ENCODE results near the gene TTN.
A peak's percentile ranks its signal among the peaks of the same experiment; 100 is the strongest.

TTN gene

GRCh38 chr2:178485356-178485755, 321.9 kb downstream of the TTN start:
- DNase-seq (ENCODE audit: low spot score): no peak

DNA sequence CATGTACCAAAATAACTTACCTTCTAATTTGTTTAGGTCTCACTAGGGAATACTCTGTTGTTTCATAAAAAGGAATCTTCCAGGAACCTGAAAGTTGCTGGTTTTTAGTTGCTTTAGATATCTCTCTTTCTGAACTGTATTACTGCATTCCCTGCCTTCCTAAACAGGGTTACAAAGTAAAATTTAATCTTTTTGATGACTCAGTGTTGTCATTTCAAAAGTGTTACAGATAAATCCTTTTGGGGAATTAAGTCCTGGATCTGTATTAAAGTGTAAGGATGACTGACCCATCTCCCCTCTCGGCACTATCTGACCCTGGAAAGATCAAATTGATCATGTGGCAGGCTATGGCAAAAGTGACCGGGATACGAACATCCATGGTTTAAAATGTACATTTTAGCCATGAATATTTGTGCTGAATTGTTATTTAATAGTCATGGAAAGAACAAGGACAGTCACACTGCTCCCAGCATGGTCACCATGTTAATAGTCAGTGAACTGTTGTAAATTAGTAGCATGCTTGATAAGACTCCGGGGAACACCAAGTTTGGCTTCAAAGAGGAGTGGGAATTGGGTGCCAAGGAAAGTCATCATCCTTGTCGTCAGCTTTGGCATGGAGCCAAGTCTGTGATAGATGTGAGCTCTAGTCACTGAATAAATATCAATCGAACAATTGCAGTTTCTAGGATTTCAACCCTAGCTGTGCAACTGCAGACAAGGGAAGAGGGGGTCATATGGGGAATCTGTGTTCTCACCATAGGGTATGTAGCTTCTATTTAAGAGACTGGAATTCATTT, 322.8 kb downstream of the TTN start:
- no peak for DNase-seq (ENCODE audit: low spot score)

DNA sequence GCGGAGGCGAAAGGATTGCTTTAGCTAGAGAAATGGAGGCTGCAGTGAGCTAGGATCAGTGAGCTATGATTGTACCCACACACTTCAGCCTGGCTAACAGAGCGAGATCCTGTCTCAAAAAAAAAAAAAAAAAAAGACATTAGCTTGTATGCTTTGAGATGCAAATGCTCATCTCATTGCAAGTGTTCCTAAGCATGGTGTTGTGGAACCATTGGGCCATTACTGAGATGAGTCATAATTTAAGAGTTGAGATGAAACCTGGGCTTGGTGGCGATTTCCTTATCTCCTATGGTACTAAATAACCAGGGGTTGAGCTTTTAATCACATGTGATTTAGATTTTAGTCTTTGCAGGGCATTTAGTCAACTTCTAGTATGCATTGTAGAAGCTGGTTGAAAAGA, 324.8 kb downstream of the TTN start:
- DNase-seq (ENCODE audit: low spot score): peak; percentile 6

DNA sequence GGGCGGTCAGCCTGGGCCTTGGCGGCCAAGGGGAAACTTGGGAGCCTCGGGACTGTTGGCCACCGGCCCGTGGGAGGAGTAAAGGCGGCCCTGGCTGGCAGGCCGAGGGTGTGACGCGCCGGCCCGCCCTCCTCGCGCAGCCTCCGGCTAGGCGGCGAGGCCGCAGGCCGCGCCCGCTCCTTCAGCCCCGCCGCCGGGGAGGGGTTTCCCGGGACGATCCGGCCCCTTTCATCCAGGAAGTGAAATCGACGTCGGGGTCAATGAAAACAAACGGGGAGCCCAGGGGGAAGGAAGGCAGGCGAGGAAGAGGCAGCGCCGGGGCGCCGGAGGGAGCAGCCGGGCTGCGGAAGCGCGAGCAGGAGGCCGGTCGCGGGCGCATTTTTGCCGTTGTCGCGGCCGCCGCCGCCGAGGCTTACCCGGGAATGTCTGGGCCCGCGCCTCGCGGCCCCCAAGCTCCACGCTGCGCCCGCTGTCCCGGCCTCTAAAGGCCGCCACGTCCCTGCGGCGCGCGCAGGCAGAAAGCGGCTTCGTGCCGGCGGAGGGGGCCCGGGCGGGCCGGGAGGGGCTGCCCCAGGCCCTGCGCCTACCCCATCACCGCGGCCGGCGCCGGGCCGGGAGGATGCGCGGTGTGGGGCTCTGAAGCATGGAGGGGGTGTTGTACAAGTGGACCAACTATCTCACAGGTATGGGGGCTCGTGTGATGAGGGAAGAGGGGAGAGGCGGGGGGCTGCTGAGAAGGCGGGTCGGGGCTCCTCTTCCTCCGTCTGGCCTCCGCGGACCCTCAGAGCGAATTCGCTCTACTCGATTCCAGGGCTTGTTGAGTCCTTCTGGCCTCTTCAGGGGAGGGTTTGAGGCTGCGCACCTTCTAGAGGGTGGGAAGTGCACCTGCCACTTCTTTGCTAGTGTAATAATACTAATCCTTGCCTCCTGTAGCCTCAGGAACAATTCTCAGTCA, 326.7 kb downstream of the TTN start, which contains the start of gene PLEKHA3:
Gene PLEKHA3 (plus strand): TSS at position 231 of the 955 bp plus-strand sequence. CDS start 413 bp downstream, at position 644.
- peak; percentile 76 for DNase-seq (ENCODE audit: low spot score)

GRCh38 chr2:178479758-178480226, 327.4 kb downstream of the TTN start:
- no peak for DNase-seq (ENCODE audit: low spot score)

DNA sequence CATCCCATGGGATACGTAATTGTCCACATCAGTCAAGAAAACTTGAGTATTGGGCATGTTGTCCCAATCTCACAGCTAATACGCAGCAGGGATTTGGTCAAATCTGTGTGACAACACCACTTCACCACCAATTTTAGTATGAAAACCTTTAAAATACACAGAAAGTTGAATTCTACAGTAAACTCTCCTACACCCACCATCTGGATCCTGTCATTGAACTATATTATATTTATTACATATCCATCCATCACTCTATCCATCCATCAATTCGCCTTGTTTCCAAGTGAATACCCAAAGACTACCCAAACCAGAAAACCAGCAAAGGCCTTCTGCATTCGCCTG, 328.0 kb downstream of the TTN start:
- no peak for DNase-seq (ENCODE audit: low spot score)

GRCh38 chr2:178478439-178479274, 328.6 kb downstream of the TTN start, which contains the start of gene FKBP7:
TSS of gene FKBP7 (minus strand) at chr2:178478600. CDS start at chr2:178478499, 101 bp downstream.
- DNase-seq (ENCODE audit: low spot score): peak; percentile 80

GRCh38 chr2:178478130-178478438, 329.1 kb downstream of the TTN start:
- peak; percentile 3 for DNase-seq (ENCODE audit: low spot score)

DNA sequence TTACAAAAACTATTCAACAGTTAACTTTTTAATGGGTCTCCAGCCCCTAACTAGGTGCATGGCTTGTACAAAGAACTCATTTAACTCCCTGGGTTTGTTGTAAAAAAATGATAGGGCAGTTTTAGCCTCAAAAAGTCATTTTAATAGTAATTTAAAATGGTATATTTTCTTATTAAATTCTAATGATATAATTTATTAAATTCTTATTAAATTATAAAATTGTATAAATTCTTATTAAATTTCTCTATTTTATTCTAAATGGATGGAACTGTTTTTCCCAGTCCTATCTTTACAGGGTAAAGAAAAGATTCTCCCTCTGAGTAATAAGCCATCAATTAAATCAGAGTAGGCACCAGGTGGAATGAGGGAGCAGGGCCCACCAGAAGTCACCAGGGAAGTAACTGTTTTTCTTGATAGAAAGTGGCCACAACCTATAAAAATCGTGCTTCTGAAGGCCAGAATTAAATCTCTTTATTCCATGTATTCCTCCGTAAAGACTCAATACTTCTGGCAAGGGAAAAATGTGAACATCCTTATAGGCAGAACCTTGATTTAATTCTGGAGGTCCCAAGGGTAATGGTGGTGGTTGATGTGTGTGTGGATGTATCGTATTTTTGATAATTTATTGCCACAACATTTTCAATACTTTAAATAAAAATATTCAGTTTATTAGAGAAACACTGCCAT, 329.6 kb downstream of the TTN start:
- DNase-seq (ENCODE audit: low spot score): no peak

DNA sequence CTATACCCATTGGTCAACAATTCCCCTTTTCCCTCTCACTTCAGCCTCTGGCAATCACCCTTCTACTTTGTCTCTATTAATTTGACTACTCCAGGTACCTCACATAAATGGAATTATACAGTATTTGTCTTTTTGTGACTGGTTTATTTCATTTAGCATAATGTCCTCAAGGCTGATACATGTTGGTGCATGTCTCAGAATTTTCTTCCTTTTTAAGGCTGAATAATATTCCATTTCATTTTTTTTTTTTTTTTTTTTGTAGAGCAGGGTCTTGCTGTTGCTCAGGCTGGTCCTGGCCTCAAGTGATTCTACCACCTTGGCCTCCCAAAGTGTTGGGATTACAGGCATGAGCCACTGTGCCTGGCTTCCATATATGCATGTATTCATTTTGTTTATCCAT, 330.7 kb downstream of the TTN start:
- no peak for DNase-seq (ENCODE audit: low spot score)

Data from CD4-positive, alpha-beta T cell treated with Interleukin-15 for 4 hours (primary cell).